ENCODE measurements around the gene AGBL3.
"Not testable (repeated sequence)": the region's sequence is repeated elsewhere in the genome, so short reads cannot be mapped to it uniquely, and the experiment has no call there.

AGBL3 gene

DNA sequence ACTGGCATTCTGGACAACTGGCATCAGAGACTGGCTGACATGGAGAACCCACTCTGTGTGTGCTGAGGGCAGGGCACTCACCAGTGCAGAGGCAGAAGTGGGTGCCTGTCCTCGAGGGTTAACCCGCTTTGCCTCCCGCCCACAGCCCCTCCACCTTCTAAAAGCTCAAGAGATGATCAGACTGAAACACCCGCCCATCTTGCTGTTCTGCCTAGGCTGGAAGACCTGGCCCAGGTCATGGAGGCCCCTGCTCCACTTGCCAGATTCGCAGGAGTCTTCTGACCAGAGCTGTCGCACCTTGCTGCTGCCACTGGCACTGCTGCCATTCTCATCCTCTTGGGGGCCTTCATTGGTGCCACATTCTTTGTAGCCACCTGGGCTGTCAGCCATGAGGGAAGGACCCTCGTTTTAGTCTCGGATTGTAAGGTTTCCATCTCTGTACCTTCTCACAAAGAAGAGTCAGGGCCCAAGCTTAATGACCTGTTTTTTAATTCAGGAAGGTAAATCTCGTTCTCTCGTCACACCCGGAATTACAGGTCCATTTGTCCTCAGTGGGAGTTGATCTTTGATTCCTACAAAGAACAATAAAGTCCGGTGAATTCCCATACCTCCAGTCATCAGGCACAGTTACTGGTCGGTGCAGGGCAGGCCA is 182.3 kb downstream of the AGBL3 start:
- DNase-seq (ENCODE audit: low spot score) = peak; percentile 45

DNA sequence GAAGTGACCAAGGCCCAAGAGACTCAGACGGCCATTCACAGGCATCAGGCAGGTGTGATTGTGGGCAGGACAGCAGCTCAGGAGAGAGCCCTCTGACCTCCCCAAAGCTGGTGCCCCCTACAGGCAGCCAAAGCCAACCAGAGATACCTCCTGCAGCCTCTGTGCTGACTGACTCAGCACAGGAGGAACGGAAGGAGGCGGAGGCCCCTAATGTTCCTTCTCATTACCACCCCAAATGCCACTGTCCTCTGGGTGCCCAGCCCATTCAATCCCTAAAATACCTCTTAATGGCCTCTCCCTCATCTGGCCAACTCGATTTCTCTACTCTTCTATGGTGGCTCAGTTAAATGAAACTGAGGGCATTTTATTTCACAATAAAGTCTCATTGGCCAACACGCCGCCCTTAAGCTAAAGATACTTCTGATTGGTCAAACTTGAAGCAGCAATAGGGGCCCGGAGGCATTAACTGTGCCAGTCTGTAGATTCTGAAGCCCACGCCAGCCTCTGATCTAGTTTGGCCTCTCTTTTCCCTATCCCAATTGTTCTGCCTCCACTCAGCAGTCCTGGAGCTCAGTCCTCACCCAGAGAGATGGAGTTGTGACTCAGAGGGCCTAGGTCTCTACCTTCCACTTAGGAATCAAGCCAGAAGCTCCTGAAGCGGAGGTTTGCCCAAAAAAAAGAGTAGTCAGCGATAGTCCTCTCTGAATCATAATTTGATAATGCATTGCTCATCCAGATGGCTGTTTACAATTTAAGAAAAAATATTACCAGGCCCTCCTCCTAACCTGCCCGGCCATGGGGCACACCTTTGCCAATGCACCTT is 183.0 kb downstream of the AGBL3 start:
- peak; percentile 44 for DNase-seq (ENCODE audit: low spot score)

DNA sequence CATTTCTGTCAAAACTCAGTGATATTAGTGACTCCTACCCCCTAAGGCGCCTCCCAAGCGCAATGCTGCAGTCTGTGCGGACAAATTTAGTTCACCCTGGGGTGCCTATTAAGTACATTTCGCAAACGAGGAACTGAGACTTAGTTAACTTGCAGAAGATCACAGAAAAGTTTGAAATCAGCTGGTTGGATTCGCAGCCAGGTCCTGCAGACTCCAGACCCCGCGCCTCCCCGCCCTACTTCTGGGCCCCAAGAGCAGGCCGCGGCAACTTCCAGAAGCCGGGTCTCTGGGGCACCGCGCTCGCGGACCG is 183.6 kb downstream of the AGBL3 start:
- no peak for DNase-seq (ENCODE audit: low spot score)

DNA sequence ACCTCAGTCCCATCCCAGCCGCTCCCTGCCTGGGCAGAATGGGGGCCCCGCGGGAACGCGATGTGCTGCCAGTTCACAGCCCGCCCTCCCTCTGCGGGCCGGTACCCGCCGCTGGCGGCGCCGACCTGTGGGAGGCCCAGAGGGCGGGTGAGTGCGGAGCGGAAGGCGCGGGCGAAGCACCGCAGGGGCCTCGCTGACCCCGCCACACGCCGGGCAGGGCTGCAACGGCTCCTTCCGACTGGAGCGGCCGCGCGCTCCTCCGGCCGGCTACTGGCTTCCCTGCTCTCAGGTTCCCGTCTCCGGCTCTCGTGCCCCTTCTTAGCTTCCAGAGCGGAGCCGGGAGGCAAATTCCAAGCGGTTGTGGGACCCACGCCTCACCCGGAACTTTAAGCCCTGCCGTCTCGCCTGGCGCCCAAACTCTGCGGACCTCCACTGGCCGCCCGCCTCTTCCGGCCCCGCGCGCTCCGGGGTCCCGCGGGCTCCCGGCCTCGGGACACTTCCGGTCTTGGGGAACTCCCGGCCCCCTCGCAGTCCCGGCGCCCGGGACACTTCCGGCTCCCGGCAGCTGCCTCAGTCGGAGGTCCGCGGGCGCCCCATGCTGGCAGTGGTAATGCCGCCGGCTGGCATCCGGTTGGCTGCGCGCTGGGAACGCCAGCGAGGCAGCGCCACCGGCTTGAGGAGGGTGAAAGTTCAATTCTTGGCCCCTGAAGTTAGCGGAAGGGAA is 184.1 kb downstream of the AGBL3 start, which contains the start of gene CYREN:
TSS of gene CYREN (minus strand) at position 434 of the 724 bp plus-strand sequence. CDS start 1,785 bp downstream, outside the sequence.
- DNase-seq (ENCODE audit: low spot score) = peak; percentile 94

DNA sequence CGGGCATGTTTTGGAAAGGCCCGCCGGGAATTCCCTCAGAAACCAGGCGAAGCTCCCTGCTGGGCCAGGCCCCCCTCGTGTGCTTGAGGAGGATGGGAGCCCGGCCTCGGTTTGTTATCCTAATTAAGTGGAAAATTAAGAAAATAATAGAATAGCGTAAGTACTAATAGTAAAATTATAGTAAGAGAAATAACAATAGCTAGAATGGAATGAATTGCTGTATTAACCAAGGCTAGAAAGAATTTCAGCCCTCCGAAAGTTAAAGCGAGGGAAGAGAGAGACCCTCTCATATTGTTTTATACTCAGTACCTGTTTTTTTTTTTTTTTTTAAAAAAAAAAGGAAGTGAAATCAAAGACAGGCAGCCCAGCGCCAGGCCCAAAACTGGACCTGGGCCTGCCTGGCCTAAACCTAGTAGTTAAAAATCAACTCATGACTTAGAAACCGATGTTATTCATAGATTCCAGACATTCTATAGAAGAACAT is 184.7 kb downstream of the AGBL3 start:
- DNase-seq (ENCODE audit: low spot score) = not testable (repeated sequence)

DNA sequence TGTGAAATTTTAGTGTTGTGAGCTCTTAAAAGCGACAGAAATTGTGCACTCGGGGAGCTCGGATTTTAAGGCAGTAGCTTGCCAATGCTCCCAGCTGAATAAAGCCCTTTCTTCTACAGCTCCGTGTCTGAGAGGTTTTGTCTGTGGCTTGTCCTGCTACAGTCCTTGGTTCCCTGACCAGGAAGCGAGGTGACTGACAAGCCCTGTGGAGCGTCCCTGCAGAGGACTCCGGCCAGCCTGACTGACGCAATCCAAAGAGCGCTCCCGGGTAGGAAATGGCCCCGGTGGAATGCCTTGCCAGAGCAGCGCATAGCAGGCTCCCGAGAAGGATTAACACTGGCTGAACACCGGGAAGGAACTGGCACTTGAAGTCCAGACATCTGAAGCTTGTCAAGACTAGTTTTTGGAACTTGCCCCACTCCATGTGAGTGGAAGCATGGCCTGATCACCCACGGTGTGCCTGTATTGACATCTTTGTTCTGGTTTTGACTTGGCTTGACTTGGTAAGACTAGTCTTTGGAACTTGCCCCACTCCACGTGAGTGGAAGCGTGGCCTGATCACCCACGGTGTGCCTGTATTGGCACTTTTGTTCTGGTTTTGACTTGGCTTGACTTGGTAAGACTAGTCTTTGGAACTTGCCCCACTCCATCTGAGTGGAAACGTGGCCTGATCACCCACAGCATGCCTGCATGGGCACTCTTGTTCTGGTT is 185.4 kb downstream of the AGBL3 start:
- not testable (repeated sequence) for DNase-seq (ENCODE audit: low spot score)

DNA sequence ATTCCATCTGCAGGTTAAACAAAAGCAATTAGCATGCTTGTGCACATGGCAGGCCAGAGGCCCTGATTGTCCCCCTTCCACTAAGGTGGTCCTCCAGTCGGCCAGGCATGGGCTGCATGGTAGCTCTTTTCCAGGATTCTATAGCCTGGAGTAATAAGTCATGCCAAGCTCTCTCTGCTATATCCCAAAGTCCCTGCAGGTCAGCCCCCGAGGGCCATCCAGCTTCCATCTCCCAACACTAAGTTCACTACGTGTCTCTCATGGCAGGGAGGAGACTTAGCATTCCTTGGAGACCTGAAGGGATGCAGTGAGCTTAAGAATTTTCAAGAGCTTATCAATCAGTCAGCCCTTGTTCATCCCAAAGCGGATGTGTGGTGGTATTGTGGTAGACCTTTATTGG is 187.6 kb downstream of the AGBL3 start:
- not testable (repeated sequence) for DNase-seq (ENCODE audit: low spot score)

DNA sequence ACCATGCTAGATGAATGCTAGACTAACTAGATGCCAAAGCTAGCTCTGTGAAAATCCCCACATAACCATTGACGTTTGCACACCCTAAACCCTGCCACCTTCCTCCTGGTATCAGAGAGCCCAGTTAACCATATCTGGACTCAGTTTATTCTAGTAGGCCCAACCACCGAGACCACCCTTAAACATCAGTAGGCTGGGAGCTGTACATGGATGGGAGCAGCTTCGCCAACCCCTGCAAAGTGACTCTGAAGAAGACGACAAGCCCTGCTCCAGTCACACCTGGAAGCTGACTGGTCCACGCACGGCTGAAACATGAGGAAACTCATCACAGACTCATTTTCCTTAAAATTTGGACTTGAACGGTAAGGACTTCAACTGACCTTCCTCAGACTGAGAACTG is 188.6 kb downstream of the AGBL3 start:
- DNase-seq (ENCODE audit: low spot score) = no peak

DNA sequence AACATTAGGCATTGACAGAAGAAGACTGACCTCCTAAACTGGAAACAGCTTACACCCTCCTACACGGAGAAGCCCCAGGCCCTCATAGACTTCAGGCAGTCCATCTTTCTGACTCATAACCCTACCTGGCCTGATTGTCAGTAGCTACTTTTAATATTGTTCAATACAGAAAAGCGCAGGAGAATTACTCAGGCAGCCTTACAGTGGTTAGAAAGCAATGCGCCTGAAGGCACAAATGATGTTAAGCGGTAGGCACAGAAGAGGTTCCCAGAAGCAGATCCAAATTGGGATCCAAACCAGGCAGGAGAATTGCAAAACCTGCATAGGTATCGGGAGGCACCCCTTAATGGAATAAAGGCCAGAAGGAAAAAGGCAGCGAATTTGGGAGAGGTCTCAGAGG is 189.6 kb downstream of the AGBL3 start:
- no peak for DNase-seq (ENCODE audit: low spot score)

DNA sequence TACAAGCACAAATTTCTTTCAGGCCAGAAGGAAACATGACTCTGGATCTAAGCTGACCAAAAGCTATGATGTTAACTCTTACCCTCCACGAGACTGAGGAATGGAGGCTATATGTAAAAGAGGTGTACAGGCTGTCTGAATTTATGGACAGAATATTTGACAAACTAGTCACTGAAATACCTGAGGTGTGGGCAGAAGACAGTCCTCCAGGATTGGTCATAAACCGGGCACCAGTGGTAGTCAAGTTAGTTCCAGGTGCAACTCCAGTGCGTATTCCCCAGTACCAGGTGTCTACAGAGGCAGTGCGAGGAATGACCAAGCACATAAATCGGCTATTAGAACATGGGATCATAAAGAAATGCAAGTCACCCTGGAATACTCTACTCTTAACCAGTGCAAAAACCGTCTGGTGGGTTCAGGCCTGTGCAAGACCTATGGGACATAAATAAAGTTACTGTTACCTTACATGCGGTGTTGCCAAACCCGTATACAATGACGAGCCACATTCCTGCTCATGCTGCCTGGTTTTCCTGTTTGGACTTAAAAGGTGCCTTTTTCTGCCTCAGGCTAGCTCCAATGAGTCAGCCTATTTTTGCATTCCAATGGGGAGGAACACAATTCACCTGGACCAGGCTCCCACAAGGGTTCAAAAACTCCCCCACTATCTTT is 190.9 kb downstream of the AGBL3 start:
- no peak for DNase-seq (ENCODE audit: low spot score)

DNA sequence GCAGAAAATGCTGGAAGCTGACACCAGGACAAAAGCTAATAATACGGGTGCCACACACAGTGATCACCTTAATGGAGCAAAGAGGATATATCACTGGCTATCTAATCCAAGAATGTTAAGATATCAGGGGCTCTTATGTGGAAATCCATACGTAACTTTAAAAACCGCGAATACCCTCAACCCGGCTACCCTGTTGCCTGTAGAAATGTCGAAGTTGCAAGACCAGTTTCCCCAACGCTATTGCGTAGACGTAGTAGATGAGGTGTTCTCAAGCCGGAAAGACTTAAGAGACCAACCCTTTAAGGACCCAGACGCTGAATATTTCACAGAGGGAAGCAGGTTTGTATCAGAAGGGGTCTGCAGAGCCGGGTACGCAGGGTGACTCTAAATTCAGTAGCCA is 192.1 kb downstream of the AGBL3 start:
- no peak for DNase-seq (ENCODE audit: low spot score)

DNA sequence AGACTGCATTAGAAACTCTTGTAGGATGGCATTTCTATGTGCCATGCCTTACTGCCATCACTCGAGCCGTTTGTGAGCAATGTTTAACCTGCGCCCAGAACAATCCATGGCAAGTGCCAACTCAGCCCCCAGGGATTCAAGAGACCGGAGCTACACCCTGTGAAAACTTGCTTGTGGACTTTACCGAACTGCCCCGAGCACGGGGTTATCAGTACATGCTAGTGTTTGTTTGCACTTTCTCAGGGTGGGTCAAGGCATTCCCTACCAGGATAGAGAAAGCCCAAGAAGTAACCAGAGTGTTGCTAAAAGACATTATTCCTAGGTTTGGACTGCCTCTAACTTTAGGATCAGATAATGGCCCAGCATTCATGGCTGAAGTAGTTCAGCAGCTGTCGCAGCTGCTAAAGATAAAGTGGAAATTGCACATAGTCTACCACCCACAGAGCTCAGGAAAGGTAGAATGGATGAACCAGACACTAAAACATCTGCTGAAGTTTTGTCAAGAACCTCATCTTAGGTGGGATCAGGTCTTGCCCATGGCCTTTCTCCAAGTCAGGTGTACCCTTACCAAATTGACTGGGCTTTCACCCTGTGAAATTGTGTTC is 193.1 kb downstream of the AGBL3 start:
- no peak for DNase-seq (ENCODE audit: low spot score)

DNA sequence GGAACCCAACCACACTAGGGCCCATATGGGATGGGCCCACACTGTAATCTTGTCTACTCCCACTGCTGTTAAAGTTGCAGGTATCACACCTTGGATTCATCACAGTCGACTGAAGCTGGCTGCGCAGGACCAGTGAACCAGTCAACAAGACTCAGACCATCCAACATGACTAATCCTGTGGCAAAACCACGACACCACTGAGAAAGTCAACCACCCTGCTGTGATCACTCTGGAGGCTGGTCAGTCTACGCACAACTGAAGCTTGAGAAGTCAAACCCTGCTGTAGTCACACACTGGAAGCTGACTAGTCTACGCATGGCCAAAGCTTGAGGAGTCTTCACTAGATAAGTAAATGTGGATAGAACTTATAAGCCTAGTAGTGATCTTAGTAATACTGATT is 193.8 kb downstream of the AGBL3 start:
- DNase-seq (ENCODE audit: low spot score) = no peak

DNA sequence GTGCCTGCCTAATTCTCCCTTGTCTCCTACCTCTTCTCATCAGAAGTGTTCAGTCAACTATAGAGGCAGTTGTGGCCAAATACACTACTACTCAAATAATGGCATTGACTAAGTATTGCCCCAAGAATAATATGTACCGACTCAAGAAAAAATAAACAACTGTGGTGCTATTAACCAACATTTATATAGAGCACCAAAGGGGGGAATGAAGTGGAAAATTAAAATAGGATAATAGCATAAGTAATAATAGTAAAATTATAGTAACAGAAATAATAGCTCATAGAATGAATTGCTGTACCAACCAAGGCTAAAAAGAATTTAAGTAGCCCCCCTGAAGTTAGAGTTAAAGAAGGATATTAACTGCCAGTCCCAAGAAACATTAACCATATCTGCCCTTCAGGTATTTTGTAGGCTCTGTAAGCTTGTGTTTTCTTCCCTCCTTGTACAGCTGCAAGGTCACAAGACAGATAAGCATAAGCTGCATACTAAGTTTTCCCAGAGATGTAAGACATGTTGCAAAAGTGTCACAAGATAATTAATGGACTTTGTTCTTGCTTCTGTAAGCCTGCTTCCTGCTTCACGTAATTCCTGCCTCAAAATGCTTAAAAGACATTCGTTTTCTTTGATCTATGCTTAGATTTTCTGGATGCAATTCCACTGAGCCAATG is 195.1 kb downstream of the AGBL3 start:
- DNase-seq (ENCODE audit: low spot score) = no peak

DNA sequence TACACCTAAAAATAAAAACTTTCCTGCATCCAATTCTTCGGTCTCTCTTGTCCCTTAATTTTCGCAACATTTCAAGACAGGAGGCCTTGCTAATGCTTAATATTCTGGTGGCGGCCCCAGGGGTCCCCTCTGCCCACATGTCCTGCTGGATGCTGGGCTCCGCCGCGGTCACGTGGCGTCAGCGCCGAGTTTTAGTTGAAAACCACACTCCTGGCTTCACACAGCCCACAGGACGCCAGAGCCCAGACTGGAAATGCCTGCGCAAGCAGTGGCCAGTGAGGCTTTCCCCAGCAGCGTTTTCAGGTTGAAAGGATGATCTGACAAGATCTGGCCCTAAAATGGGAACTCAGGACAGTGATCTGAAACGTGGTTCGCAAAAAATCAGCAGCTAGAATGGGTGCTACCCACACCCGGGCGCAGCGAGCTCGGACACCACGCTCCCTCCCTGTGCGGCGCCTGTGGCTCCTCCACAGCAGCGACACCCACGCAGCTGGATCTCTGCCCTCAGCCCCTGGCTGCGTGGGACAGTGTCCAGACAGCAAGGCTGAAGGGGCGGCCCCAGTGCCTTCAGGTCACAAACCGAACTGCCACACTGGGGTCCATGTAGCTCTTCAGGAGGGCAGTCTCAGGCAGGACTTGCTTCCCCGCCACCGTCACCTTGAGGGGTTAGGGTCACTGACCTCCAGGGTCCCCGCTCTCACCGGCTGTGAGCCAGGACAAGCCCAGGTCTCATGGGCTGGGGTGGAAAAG is 195.8 kb downstream of the AGBL3 start:
- no peak for DNase-seq (ENCODE audit: low spot score)

DNA sequence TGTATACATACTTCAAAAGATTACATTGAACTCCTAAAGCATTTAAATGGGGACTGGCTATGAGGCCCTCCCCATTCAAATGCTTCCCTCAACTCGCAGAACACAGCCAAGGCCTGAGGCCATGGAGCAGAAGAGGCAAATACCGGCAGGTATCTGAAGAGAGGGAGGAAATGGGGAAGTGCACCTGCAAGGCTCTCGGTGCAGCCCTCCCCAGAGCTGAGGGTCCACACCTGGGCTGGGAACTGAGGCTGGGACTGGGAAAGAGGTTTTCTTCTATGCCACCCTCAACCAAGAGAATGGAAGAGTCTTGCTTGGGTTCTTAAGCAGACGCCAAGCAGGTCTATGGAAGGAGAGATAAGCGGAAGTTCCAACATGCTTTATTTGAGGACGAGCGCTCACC is 197.2 kb downstream of the AGBL3 start:
- DNase-seq (ENCODE audit: low spot score) = no peak

DNA sequence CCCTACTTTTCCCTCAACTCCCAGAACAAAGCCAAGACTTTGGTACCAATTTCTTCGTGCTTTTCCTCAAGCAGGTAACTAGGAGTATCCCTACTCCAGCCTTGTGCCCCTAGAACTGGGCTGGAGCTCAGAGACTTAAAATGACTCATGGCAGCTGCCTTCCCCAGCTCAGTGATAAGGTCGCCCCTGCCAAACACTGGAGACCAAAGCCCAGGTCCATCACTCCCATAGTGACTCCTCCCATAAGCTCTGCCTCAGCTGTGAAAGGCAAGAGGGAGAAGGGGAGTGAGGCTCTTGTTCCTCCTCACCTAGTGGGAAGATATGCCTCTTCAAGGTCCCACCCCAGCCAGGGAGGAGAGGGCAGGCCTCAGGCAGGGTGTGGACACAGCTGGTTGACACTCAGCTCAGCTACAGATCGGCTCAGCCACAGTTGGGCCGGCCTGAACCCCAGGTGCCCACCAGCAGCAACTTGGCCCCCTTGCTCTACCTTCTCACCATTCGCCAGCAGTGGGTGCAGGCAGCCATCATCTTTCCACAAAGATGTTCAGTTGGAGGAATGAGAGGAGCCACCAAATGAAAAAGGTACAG is 198.0 kb downstream of the AGBL3 start:
- DNase-seq (ENCODE audit: low spot score) = no peak

Measured in left forelimb (tissue), 1 donor.